ENCODE data around the gene SH2B3.

DNA sequence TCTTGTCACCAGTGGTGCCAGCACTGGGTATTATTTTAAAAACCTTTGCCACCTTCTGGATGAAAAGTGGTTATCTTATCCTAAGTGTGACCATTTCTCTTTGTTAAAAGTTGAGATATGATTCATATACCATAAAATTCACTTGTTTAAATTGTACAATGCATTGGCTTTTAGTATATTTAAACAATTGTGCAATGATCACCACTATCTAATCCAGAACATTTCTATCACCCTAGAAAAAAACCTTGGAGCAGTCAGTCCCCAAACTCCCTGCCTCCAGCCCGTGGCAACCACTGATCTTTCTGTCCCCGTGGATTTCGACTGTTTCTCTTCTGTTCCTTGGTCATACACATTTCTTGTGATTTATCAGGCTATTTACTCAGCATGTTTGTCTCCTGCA is 28.3 kb downstream of the SH2B3 start:
- TF ChIP-seq, protein P1, sequence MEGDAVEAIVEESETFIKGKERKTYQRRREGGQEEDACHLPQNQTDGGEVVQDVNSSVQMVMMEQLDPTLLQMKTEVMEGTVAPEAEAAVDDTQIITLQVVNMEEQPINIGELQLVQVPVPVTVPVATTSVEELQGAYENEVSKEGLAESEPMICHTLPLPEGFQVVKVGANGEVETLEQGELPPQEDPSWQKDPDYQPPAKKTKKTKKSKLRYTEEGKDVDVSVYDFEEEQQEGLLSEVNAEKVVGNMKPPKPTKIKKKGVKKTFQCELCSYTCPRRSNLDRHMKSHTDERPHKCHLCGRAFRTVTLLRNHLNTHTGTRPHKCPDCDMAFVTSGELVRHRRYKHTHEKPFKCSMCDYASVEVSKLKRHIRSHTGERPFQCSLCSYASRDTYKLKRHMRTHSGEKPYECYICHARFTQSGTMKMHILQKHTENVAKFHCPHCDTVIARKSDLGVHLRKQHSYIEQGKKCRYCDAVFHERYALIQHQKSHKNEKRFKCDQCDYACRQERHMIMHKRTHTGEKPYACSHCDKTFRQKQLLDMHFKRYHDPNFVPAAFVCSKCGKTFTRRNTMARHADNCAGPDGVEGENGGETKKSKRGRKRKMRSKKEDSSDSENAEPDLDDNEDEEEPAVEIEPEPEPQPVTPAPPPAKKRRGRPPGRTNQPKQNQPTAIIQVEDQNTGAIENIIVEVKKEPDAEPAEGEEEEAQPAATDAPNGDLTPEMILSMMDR (IDR thresholded peaks at IDR 0.05): no peak
- no peak for TF ChIP-seq POLR2A (IDR thresholded peaks at IDR 0.05)

Measured in thyroid gland (tissue), 4 donors.